CD14-positive monocyte (primary cell): ENCODE results near the gene HRH2. TPM values are rescaled to one million over a fixed set of nuclear protein-coding genes. Genes with fewer than 3 reads are reported as not detected.

Experiments used
- DNase-seq, 3 donors: peaks; one replicate each; pipeline ENCODE4 v3.0.0-alpha.2; 2011 to 2022
- H2AFZ ChIP-seq: 2 replicates; pipeline ENCODE4 v1.6.0; 2012; ENCODE audit warnings: mild to moderate bottlenecking, low read depth, low read length, inconsistent platforms; ENCODE audit not compliant: insufficient read depth, poor library complexity, severe bottlenecking
- H3K27ac ChIP-seq, 2 donors: 1 replicate in 1 of 2; 2 replicates in 1 of 2; pipeline ENCODE4 v1.5.1; 2012 to 2013; ENCODE audit warnings: low read length in 2 of 2, control low read depth in 1 of 2, inconsistent platforms in 1 of 2, low read depth in 1 of 2, mild to moderate bottlenecking in 1 of 2
- H3K27me3 ChIP-seq, 2 donors: one replicate each; pipeline versions ENCODE4 v1.6.0 to v1.6.1; 2011 to 2013; ENCODE audit warnings: low read length in 2 of 2; ENCODE audit not compliant: control insufficient read depth in 2 of 2, insufficient read depth in 2 of 2
- H3K36me3 ChIP-seq, 2 donors: replicated peaks in 1 of 2; 1 replicate in 1 of 2; 2 replicates in 1 of 2; pipeline versions ENCODE4 v1.5.1 to v1.6.1; 2012 to 2013; ENCODE audit warnings: low read length in 2 of 2, control low read depth in 1 of 2, inconsistent platforms in 1 of 2, mild to moderate bottlenecking in 1 of 2; ENCODE audit not compliant: insufficient read depth in 2 of 2, control insufficient read depth in 1 of 2
- H3K4me1 ChIP-seq, 2 donors: 1 replicate in 1 of 2; 2 replicates in 1 of 2; pipeline versions ENCODE4 v1.5.1 to v1.6.1; 2012 to 2013; ENCODE audit warnings: low read length in 2 of 2, control low read depth in 1 of 2, inconsistent platforms in 1 of 2, mild to moderate bottlenecking in 1 of 2, moderate library complexity in 1 of 2; ENCODE audit not compliant: insufficient read depth in 2 of 2, control insufficient read depth in 1 of 2
- H3K4me2 ChIP-seq: replicated peaks from 2 replicates; pipeline ENCODE3; 2012; ENCODE audit warnings: low read length, moderate library complexity, mild to moderate bottlenecking; ENCODE audit not compliant: poor library complexity, severe bottlenecking; ENCODE audit errors: extremely low read depth
- H3K4me3 ChIP-seq, 3 experiments: fragments of 200-600 bp in 1 of 3; sonication (generic) in 1 of 3; replicated peaks in 1 of 3; 1 replicate in 2 of 3; 2 replicates in 1 of 3; pipeline ENCODE4 v1.5.1; 2011 to 2013; ENCODE audit warnings: low read length in 3 of 3, mild to moderate bottlenecking in 3 of 3, control low read depth in 2 of 3, low read depth in 2 of 3, inconsistent platforms in 1 of 3, moderate library complexity in 1 of 3
- H3K79me2 ChIP-seq: 2 replicates; pipeline ENCODE4 v1.6.0; 2012; ENCODE audit warnings: mild to moderate bottlenecking, control low read depth, inconsistent platforms, low read length, moderate library complexity; ENCODE audit not compliant: insufficient read depth
- H3K9ac ChIP-seq: 2 replicates; pipeline ENCODE4 v1.6.0; 2017; ENCODE audit warnings: low read length, mild to moderate bottlenecking; ENCODE audit not compliant: insufficient read depth, poor library complexity, severe bottlenecking
- H3K9me3 ChIP-seq, 2 donors: replicated peaks in 1 of 2; 1 replicate in 1 of 2; 2 replicates in 1 of 2; pipeline versions ENCODE4 v1.5.1 to v1.6.1; 2012 to 2013; ENCODE audit warnings: low read length in 2 of 2, control low read depth in 1 of 2; ENCODE audit not compliant: control insufficient read depth in 1 of 2, insufficient read depth in 1 of 2
- H4K20me1 ChIP-seq: 2 replicates; pipeline ENCODE4 v1.6.0; 2012; ENCODE audit warnings: mild to moderate bottlenecking, low read length, control low read depth, moderate library complexity; ENCODE audit not compliant: insufficient read depth
- H3K27ac Mint-ChIP-seq, 7 donors: one replicate each; pipeline ENCODE4 v1.8.0; 2020; ENCODE audit warnings: mild to moderate bottlenecking in 7 of 7, mixed read lengths in 7 of 7, moderate library complexity in 6 of 7, inconsistent platforms in 2 of 7
- H3K27me3 Mint-ChIP-seq, 3 donors: one replicate each; pipeline ENCODE4 v1.8.0; 2021 to 2022; ENCODE audit warnings: low read depth in 3 of 3, mild to moderate bottlenecking in 3 of 3, mixed read lengths in 3 of 3, moderate library complexity in 3 of 3, inconsistent platforms in 1 of 3
- H3K36me3 Mint-ChIP-seq, 2 donors: one replicate each; pipeline ENCODE4 v1.8.0; 2020; ENCODE audit warnings: mixed read lengths in 2 of 2, inconsistent platforms in 1 of 2, mild to moderate bottlenecking in 1 of 2
- H3K4me1 Mint-ChIP-seq: one replicate; pipeline ENCODE4 v1.8.0; 2020; ENCODE audit warnings: mild to moderate bottlenecking, mixed read lengths
- H3K4me3 Mint-ChIP-seq, 2 donors: one replicate each; pipeline ENCODE4 v1.8.0; 2020; ENCODE audit warnings: mild to moderate bottlenecking in 2 of 2, mixed read lengths in 2 of 2, moderate library complexity in 1 of 2
- H3K9me3 Mint-ChIP-seq, 7 donors: one replicate each; pipeline ENCODE4 v1.8.0; 2020 to 2022; ENCODE audit warnings: mixed read lengths in 7 of 7, mild to moderate bottlenecking in 6 of 7, moderate library complexity in 6 of 7, inconsistent platforms in 2 of 7
- CTCF ChIP-seq: fragments of 200-600 bp; IDR thresholded peaks from one replicate; pipeline ENCODE4 v1.8.0; 2022; ENCODE audit warnings: antibody characterized with exemption, mild to moderate bottlenecking
- WGBS: methylation state at CpG from one replicate; pipeline ENCODE4 v1.1.5; 2013; ENCODE audit warnings: missing lambda C conversion rate; ENCODE audit not compliant: insufficient coverage; 5-methylcytosine and 5-hydroxymethylcytosine counted together
- intact Hi-C, 2 donors: fragments of 100-400 bp; cut with micrococcal nuclease; formaldehyde crosslinking; loops; one replicate each; pipeline versions ENCODE4 v1.15.0 to v1.15.1; 2023
- polyA plus RNA-seq, 3 donors: library from polyadenylated mRNA; depleted of rRNA in 1 of 3; unstranded in 2 of 3; stranded (reverse) in 1 of 3; fragments of 300-500 nt in 2 of 3; fragments of >200 nt in 1 of 3; fragmentation: Illumina TruSeq in 2 of 3; gene quantifications; 1 replicate in 2 of 3; 2 replicates in 1 of 3; pipeline ENCODE4 v1.2.3, GENCODE V29; 2012 to 2021

Gene HRH2
- polyA plus RNA-seq, 3 donors: 10.6 to 71.7 (median 25.5) TPM

GRCh38 chr5:175731172-175731571 lies 73.3 kb downstream of the HRH2 start:
- Histone ChIP-seq H3K27me3 (peaks cover 0 to 12% of the 10 kb centered on the region in 2 donors), H2AFZ (no peak overlapping the region), H3K9me3 (peaks cover 0 to 4% of the 10 kb centered on the region in 2 donors), H3K36me3 (no peaks in the 10 kb centered on the region), H3K4me3 (no peak overlapping the region), H4K20me1 (no peaks in the 10 kb centered on the region), H3K9ac (no peak overlapping the region), H3K27ac (no peak overlapping the region), H3K4me1 (peaks cover 0 to 5% of the 10 kb centered on the region in 2 donors), H3K79me2 (no peaks in the 10 kb centered on the region), H3K4me2 (no peak overlapping the region)
- no peak overlapping the region for H3K27ac Mint-ChIP-seq
- TF ChIP-seq CTCF: no peak
- peaks cover 6% of the 10 kb centered on the region for H3K4me1 Mint-ChIP-seq
- DNase-seq: no peak
- H3K27me3 Mint-ChIP-seq: peaks cover 22 to 41% (median 23%) of the 10 kb centered on the region in 3 donors
- intact Hi-C loops: loop anchor here in 1 of 2 donors (10.0 kb wide), 2 partner anchors 144 to 924 kb away; partner anchors contain the start of gene CPLX2
- WGBS: 76% methylated on average over 2 of the region's 3 CpGs
- H3K36me3 Mint-ChIP-seq: no peaks in the 10 kb centered on the region
- H3K4me3 Mint-ChIP-seq: no peak overlapping the region
- H3K9me3 Mint-ChIP-seq: peaks cover 0 to 7% (median 0%) of the 10 kb centered on the region in 7 donors

GRCh38 chr5:175731756-175732465 lies 74.0 kb downstream of the HRH2 start:
- peaks cover 23 to 41% (median 24%) of the 10 kb centered on the region in 3 donors for H3K27me3 Mint-ChIP-seq

More at GRCh38 chr5:175731756-175732465, 74.0 kb downstream of the HRH2 start:
- Mint-ChIP-seq H3K36me3 (no peaks in the 10 kb centered on the region), H3K4me3 (no peak overlapping the region), H3K27ac (no peak overlapping the region), H3K9me3 (peaks cover 0 to 7% (median 0%) of the 10 kb centered on the region in 7 donors), H3K4me1 (peaks cover 6% of the 10 kb centered on the region)
- Histone ChIP-seq H3K4me1 (peaks cover 0 to 5% of the 10 kb centered on the region in 2 donors), H3K79me2 (no peaks in the 10 kb centered on the region), H4K20me1 (no peaks in the 10 kb centered on the region), H3K36me3 (no peaks in the 10 kb centered on the region), H2AFZ (no peak overlapping the region), H3K4me3 (no peak overlapping the region), H3K27me3 (peaks cover 0 to 12% of the 10 kb centered on the region in 2 donors), H3K4me2 (no peak overlapping the region), H3K27ac (no peak overlapping the region), H3K9ac (no peak overlapping the region), H3K9me3 (peaks cover 0 to 3% of the 10 kb centered on the region in 2 donors)
- TF ChIP-seq CTCF: no peak
- WGBS: 80% methylated on average over 1 of the region's 4 CpGs
- intact Hi-C loops: loop anchor here in 1 of 2 donors (10.0 kb wide), 2 partner anchors 143 to 923 kb away; partner anchors contain the start of gene CPLX2
- no peak for DNase-seq
